Fibroblast of upper back skin (primary cell): Measurements from ENCODE around the gene NBL1.

Experiments
- DNase-seq: peaks from one replicate; pipeline ENCODE4 v3.0.0-alpha.2; 2013

The NBL1 gene

GRCh38 chr1:19670787-19671186 lies 26.7 kb downstream of the NBL1 start:
- no peak for DNase-seq

GRCh38 chr1:19672237-19672636 lies 28.1 kb downstream of the NBL1 start:
- no peak for DNase-seq

DNA sequence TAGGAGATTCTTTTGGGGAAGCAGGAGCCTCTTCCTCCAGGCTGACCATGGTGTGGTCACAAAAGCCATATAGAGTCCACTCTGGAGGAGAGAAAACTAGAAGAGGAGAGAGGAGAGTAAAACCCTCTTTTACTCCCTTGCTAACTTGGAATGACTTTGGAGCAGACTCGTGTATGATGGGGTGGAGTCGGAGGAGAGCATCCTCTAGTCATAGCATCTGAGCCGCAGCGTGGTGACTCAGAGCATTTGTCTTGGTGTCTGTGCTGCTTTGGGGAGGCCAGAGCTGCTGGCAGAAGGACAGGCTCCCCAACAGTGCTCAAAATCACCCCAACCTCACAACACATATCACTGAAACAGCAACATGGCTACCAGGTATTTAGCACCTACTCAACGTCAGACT lies 31.7 kb downstream of the NBL1 start:
- DNase-seq, result no peak

DNA sequence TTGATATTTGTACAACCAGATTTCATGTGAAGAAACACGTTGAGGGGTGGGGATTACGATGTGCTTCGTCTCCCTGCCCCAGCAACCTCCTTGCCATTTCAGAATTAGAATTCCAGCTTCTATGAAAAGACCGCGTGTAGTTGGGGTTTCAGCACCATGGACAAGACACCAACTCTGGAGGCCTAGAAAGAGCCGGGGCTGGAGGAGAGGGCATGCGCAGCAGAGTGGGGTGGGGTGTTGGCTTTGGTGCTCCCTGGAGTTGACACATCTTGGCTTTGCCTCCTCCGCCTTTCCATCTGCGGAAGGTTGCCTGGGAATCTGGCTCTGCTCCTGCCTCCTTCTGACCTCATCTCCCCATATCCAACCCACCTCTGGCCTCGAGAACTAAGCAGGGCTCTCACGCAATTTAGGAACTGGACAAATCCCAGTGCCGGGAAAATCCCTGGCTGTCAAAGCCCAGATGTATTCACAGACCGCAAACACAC lies 32.4 kb downstream of the NBL1 start:
- peak; percentile 71 for DNase-seq

DNA sequence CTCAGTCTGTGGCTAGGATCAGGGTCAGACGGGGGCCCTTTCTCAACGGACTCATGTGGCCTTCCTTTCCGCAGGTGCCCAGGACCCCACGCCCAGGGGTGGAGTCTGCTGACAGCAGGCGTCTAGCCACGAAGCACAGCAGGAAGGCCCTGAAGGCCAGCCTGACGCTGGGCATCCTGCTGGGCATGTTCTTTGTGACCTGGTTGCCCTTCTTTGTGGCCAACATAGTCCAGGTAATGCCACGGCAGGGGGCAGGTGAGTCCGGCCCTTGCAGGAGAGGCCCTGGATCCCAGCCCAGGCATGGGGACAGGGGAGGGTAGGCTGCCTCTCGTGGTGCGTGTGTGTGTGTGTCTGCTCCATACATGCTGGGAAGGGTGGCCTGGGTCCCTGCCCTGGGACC lies 34.4 kb downstream of the NBL1 start:
- DNase-seq, result no peak

DNA sequence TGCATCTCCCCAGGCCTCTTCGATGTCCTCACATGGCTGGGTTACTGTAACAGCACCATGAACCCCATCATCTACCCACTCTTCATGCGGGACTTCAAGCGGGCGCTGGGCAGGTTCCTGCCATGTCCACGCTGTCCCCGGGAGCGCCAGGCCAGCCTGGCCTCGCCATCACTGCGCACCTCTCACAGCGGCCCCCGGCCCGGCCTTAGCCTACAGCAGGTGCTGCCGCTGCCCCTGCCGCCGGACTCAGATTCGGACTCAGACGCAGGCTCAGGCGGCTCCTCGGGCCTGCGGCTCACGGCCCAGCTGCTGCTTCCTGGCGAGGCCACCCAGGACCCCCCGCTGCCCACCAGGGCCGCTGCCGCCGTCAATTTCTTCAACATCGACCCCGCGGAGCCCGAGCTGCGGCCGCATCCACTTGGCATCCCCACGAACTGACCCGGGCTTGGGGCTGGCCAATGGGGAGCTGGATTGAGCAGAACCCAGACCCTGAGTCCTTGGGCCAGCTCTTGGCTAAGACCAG lies 34.9 kb downstream of the NBL1 start:
- DNase-seq, result no peak

DNA sequence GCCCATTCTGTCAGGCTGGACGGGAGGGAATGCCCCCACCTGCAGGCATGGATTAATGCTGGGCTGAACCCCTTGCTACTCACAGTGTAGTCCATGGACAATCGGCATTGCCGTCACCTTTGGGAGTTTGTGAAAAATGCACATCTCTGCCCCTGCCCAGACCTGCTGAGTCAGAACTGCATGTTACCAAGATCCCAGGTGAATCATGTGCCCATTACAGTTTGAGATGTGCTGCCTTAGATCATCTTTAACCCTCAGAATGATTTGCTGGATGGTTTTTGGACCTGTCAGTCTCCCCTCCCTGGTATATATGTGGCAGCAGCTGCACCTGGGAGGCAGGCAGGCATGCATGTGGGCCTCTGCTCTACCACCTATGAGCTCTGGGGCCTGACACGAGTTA lies 35.6 kb downstream of the NBL1 start:
- no peak for DNase-seq

DNA sequence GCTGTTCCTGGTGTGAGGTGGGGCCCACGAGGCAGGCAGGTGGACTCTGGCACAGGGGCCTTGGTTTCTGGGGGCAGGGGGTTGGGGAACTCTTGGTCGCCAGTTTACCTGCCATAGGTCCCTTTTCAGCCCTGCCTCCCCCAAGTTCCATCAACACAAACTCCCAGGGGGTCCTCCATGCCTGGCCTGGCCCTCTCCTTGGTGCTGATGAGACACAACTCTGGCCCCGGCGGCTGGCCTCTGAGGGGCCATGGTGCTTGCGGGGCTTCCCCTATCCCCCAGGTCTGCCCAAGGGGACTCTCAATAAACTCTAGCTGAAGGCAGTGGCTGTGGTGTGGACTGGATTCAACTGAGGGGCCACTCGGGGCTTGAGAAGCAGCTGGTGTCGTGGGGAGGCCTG lies 36.5 kb downstream of the NBL1 start:
- DNase-seq, result no peak

- DNase-seq, result peak; percentile 92
Measured at GRCh38 chr1:19682257-19682656, 38.1 kb downstream of the NBL1 start.

DNA sequence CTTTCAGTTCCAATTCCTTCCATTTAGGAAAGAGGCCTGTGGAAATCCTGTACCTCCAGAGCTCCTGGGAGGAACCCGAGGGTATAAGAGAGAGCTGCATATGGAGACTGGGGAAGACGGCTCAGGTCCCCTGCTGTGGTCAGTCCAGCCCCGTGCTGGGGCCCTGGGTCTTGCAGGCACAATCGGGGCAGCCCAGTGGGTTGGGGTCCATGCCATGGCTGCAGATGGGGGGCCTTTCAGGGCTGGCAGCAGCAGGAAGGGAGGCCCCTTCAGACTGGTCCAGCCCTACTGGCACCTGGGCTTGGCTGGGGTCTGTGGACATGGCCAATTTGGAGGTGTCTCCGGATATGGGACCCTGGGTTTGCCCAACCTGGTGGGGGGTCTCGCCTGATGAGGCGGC lies 38.8 kb downstream of the NBL1 start:
- DNase-seq, result no peak

GRCh38 chr1:19683351-19683750 lies 39.2 kb downstream of the NBL1 start:
- DNase-seq, result no peak

- DNase-seq, result no peak
Measured at GRCh38 chr1:19684677-19685076, 40.6 kb downstream of the NBL1 start.

DNA sequence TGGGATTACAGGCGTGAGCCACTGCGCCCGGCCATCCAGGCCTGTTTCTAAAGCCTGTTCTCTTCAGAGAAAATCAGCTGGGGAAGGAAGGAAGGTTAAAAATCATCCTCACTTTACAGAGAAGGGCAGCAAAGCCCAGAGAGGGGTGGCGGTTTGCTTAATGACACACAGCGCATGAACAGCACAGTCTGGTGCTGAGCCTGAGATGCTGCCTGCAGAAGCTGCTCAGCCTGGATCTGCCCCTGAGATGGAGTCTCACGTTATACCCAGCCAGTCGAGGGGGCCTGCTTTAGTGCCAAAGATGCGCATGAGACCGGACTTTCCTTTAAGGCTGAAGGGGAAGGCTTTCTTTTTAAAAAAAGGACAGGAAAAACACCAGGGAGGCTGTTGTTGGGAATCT lies 41.9 kb downstream of the NBL1 start:
- no peak for DNase-seq

DNA sequence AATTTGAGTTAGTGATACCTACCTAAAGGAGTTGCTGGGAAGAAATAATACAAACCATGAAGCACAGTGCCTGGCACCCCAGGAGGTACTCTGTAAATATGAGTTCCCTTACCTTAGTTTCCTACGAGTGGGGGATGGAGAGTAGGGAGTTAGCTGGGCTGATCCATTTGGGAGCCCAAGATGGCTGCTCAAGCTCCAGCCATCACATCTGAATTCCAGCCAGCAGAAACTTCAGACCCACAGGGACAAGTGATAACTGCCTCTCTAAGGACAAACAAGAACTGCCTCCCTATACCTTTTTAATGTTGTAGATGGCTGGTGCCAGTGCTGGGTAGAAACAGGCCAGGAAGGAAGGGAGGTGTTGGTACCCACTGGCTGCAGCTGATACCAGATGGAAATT lies 43.3 kb downstream of the NBL1 start:
- no peak for DNase-seq

- no peak for DNase-seq
Measured at GRCh38 chr1:19688041-19688842, 44.1 kb downstream of the NBL1 start.

DNA sequence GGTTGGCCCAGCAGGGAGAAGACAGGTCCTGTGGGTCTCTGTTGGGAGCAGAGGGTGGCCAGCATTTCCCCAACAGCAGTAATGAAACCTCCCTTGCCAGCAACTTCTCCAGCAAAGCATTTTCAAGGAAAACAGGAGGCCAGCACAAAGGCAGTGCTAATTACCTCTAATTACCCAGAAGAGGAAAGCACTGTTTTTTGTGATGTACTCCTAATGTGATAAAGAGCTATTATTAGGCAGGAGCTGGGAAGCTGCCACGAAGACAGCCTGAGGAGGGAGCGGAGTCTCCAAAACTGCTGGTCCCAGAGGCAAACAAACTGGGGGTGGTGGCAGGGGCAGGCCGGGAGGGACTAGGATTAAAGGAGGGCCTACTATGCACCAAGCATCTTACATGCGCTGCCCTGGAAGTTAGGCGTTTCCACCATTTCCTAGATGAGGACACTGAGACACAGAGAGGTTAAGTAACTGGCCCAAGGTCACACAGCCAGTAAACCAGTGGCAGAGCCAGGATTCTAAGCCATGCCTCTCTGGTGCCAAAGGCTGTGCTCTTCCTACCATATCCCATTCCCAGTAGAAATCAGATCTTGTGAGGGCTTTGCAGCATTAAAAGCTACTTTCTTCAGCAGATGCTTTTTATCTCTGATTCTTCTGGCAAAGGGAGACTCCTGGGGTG lies 45.1 kb downstream of the NBL1 start:
- DNase-seq, result no peak

DNA sequence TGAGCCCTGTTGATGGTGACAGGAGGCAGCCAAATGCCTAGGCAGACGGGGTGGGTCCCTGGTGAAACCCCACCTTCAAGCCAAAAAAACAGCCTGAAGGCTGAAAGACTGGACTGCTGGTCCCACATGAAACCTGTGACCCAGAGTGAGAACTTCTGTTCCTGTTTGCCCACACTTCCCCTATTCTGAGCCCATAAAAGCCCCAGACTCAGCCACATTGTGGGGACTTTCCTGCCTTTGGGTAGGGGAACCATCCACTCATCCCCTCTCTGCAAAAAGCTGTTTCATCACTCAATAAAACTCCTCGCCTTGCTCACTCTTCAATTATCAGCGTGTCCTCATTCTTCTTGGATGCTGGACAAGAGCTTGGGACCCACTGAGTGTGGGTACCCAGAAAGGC lies 45.7 kb downstream of the NBL1 start:
- no peak for DNase-seq

DNA sequence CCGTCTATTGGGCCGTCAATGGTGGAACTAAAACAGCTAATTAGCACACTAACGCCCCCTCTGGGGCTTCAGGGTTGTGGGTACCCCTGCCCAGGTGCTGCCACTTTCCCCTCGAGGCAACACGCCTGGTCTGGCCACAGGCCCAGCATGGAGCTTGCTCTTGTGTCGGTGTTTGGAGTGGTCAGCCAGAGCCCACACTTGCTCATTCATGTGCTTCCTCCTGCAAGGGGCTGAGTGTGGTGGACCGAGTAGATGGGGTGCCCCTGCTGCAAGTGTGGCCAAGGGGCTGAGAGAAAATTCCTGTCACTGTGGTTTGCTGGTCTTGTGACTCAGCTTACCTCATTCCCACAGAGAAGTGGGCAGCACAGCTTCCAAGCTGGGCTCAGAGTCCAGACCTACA lies 46.2 kb downstream of the NBL1 start:
- no peak for DNase-seq

DNA sequence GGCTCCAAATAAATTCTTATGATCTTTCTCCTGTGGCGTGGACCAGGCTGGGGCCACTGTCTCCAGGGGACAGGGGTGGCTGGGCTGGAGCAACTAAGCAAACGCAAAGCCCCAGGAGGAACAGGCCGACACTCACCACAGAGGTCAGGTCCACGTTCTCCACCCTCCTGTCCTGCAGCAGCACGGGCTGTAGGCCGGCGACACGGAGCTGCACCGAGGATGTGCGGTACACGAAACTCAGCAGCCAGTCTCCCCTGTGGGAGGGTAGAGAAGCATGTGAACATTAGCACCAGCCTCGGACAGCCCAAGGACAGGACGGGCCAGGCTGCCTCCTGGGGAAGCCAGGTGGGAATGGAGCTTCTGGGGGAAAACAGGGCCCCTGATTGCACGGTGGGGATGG lies 50.2 kb downstream of the NBL1 start:
- no peak for DNase-seq

- DNase-seq, result no peak
Measured at GRCh38 chr1:19695772-19696171, 51.7 kb downstream of the NBL1 start.

- DNase-seq, result no peak
Measured at GRCh38 chr1:19696820-19697219, 52.7 kb downstream of the NBL1 start.

- no peak for DNase-seq
Measured at GRCh38 chr1:19698181-19698580, 54.1 kb downstream of the NBL1 start.

DNA sequence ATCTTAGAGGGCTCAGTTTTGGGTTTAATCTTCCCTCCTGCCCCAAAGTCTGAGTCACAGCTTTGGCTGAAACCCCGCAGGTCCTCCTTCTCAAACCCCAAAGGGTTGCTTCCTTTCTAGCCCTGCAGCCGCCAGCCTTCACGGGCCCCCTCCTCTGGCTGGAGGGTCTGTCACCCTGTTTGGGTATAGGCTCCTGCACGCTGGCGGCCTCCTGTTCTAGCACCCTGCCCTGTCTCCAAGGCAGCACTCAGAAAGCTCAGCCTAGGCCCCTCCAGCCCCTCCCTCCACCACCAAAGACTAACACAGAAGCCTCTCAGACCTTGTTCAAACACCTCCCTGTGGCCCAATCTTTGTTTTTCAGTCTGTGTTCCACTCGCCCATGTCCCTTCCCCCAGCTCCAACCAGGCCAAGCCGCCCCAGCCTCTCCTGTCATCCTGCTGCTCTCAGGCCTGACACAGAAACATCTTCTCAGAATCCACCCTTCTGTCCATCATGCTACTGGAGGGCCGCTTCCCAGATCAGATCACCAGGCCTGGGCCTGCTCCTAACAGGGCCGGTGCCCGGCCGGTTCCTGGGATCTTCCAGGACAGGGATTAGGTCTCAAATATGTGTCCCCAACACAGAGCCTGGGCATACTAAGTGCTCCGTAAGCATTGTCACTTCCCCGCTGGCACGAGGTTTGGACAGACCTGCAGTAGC lies 56.1 kb downstream of the NBL1 start:
- no peak for DNase-seq

- no peak for DNase-seq
Measured at GRCh38 chr1:19703280-19703679, 59.2 kb downstream of the NBL1 start.
